HepG2 (cell line): ENCODE data around the gene ZER1. TPM values are rescaled to one million over a fixed set of nuclear protein-coding genes. Genes with fewer than 3 reads are reported as not detected.

Experiments
- ARHGAP35 ChIP-seq: sonication (generic); formaldehyde crosslinking; IDR thresholded peaks from 2 replicates; pipeline ENCODE4 v1.9.0; 2022; ENCODE audit warnings: mild to moderate bottlenecking, inconsistent platforms, moderate library complexity, missing genetic modification reagents, borderline replicate concordance
- E2F2 ChIP-seq: sonication (generic); formaldehyde crosslinking; IDR thresholded peaks from 2 replicates; pipeline ENCODE4 v1.4.0; 2020; ENCODE audit warnings: missing genetic modification reagents, borderline replicate concordance
- GABPA ChIP-seq, 2 experiments: IDR thresholded peaks; 2 replicates each; pipeline ENCODE4 v1.6.1; 2011 to 2016; ENCODE audit warnings: low read depth in 2 of 2, low read length in 1 of 2, missing biosample characterization in 1 of 2, missing genetic modification characterization in 1 of 2
- GFI1 ChIP-seq: sonication (generic); formaldehyde crosslinking; IDR thresholded peaks from 2 replicates; pipeline ENCODE4 v1.5.0; 2020; ENCODE audit warnings: missing genetic modification reagents, mild to moderate bottlenecking, borderline replicate concordance
- HMG20B ChIP-seq: conservative IDR thresholded peaks from 2 replicates; pipeline ENCODE4 v1.6.1; 2016; ENCODE audit warnings: missing genetic modification reagents, missing compliant biosample characterization
- MLLT10 ChIP-seq: sonication (generic); formaldehyde crosslinking; IDR thresholded peaks from 2 replicates; pipeline ENCODE4 v1.4.0; 2020; ENCODE audit warnings: missing genetic modification reagents
- MXD4 ChIP-seq: IDR thresholded peaks from 2 replicates; pipeline ENCODE4 v1.6.1; 2016; ENCODE audit warnings: mild to moderate bottlenecking, missing biosample characterization, missing genetic modification reagents
- NFYB ChIP-seq: sonication (generic); formaldehyde crosslinking; IDR thresholded peaks from 2 replicates; pipeline ENCODE4 v1.4.0; 2020; ENCODE audit warnings: missing genetic modification reagents
- REST ChIP-seq, 2 experiments: IDR thresholded peaks; 2 replicates each; pipeline ENCODE4 v1.6.1; 2011 to 2012; ENCODE audit warnings: low read length in 2 of 2, borderline replicate concordance in 1 of 2, low read depth in 1 of 2, mild to moderate bottlenecking in 1 of 2, moderate library complexity in 1 of 2
- RNF2 ChIP-seq: fragments of 450-650 bp; conservative IDR thresholded peaks from 2 replicates; pipeline ENCODE4 v1.6.1; 2016; ENCODE audit warnings: low read depth
- SETDB1 ChIP-seq: sonication (generic); formaldehyde crosslinking; IDR thresholded peaks from 2 replicates; pipeline ENCODE4 v1.5.1; 2020; ENCODE audit warnings: missing genetic modification reagents, mild to moderate bottlenecking, borderline replicate concordance
- SMAD3 ChIP-seq: sonication (generic); formaldehyde crosslinking; IDR thresholded peaks from 2 replicates; pipeline ENCODE4 v1.4.0; 2020; ENCODE audit warnings: missing genetic modification reagents
- SOX5 ChIP-seq: IDR thresholded peaks from 2 replicates; pipeline ENCODE4 v1.6.1; 2016; ENCODE audit warnings: borderline replicate concordance
- TFDP1 ChIP-seq: IDR thresholded peaks from 2 replicates; pipeline ENCODE4 v1.6.1; 2016; ENCODE audit warnings: missing compliant biosample characterization, missing genetic modification reagents, borderline replicate concordance
- ZBTB33 ChIP-seq: sonication (generic); formaldehyde crosslinking; IDR thresholded peaks from 2 replicates; pipeline ENCODE4 v1.4.0; 2020; ENCODE audit warnings: missing genetic modification reagents
- ZNF264 ChIP-seq: sonication (generic); formaldehyde crosslinking; IDR thresholded peaks from 2 replicates; pipeline ENCODE4 v1.4.0; 2020; ENCODE audit warnings: missing genetic modification reagents
- ZNF703 ChIP-seq: sonication (generic); formaldehyde crosslinking; IDR thresholded peaks from 2 replicates; pipeline ENCODE4 v1.5.1; 2020; ENCODE audit warnings: missing genetic modification reagents, mild to moderate bottlenecking, moderate library complexity, borderline replicate concordance
- ZNF883 ChIP-seq: sonication (generic); formaldehyde crosslinking; IDR thresholded peaks from 2 replicates; pipeline ENCODE4 v1.5.1; 2020; ENCODE audit warnings: mild to moderate bottlenecking, missing genetic modification reagents; ENCODE audit errors: not compliant biosample characterization
- polyA plus RNA-seq, 8 experiments: library from polyadenylated mRNA; depleted of rRNA in 3 of 8; stranded (reverse) in 7 of 8; unstranded in 1 of 8; fragments of >200 nt; fragmentation: Illumina TruSeq in 4 of 8; extraction: Trizol in 4 of 8; gene quantifications; 2 replicates each; pipeline versions ENCODE4 v1.2.1 to v1.2.3, GENCODE V29; 2011 to 2016; ENCODE audit warnings: low read depth in 4 of 8, missing spikeins in 1 of 8, mixed read lengths in 1 of 8; ENCODE audit not compliant: insufficient read depth in 1 of 8
- total RNA-seq, 5 experiments: library from RNA; depleted of rRNA; stranded (reverse); fragments of >200 nt; fragmentation: Illumina TruSeq; extraction: Trizol; gene quantifications; 2 replicates each; pipeline ENCODE4 v1.2.3, GENCODE V29; 2016; ENCODE audit warnings: low read depth in 1 of 5
- TF ChIP-seq, protein P1 (sequence below): sonication (generic); formaldehyde crosslinking; IDR thresholded peaks from 2 replicates; pipeline ENCODE4 v1.8.0; 2022; ENCODE audit warnings: missing genetic modification reagents, mild to moderate bottlenecking, borderline replicate concordance

Gene ZER1
- total and polyA plus RNA-seq, 2 of the 13 experiments (the other 11 are each of a cell fraction or from before 2014, with no cell fraction given) = 7.7 to 40.0 TPM

- TF ChIP-seq MXD4 (peak; percentile 44), RNF2 (peak; percentile 61), ZNF703 (CRISPR knock-in tag) (no peak), NFYB (peak; percentile 82), SOX5 (CRISPR knock-in tag) (peak; percentile 66), ARHGAP35 (CRISPR knock-in tag) (no peak), ZNF264 (CRISPR knock-in tag) (0 out of 2 replicates have a peak, but pooled peaks have one; percentile 20), MLLT10 (no peak), E2F2 (no peak), SMAD3 (CRISPR knock-in tag) (peak; percentile 59; the same call in 1 of the 2 replicates), TFDP1 (peak; percentile 59; the same call in 1 of the 2 replicates), ZNF883 (CRISPR knock-in tag) (peak; percentile 23), SETDB1 (CRISPR knock-in tag) (no peak), ZBTB33 (0 out of 2 replicates have a peak, but pooled peaks have one; percentile 29), REST (IDR thresholded peaks at IDR 0.05; ENCODE audit: borderline replicate concordance in 1 of 2, low read depth in 1 of 2, low read length in 2 of 2) (no peak; a peak in 1 of 4 replicates), GABPA (IDR thresholded peaks at IDR 0.05; ENCODE audit: low read depth, low read length) (no peak), GABPA (CRISPR knock-in tag; IDR thresholded peaks at IDR 0.05; ENCODE audit: low read depth) (0 out of 2 replicates have a peak, but pooled peaks have one; percentile 11), GFI1 (peak; percentile 45; the same call in 1 of the 2 replicates), HMG20B (CRISPR knock-in tag) (no peak)
- TF ChIP-seq, protein P1, sequence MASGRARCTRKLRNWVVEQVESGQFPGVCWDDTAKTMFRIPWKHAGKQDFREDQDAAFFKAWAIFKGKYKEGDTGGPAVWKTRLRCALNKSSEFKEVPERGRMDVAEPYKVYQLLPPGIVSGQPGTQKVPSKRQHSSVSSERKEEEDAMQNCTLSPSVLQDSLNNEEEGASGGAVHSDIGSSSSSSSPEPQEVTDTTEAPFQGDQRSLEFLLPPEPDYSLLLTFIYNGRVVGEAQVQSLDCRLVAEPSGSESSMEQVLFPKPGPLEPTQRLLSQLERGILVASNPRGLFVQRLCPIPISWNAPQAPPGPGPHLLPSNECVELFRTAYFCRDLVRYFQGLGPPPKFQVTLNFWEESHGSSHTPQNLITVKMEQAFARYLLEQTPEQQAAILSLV = peak; percentile 8; the same call in 1 of the 2 replicates
Observed at GRCh38 chr9:128818099-128818838, 46.5 kb upstream of the ZER1 start, which contains the start of gene ENDOG (continued).
